Kasumi-1 (cell line): ENCODE results near the gene TBC1D8B.

ENCODE experiments used
- DNase-seq, 2 experiments: peaks; one replicate each; lab custom pipeline; 2025; lab: John Stamatoyannopoulos, UW

The TBC1D8B gene

GRCh38 chrX:106898462-106898861 is 96.0 kb downstream of the TBC1D8B start:
- DNase-seq = peak; percentile 36 to 39

GRCh38 chrX:106899276-106899675 is 96.8 kb downstream of the TBC1D8B start:
- DNase-seq = no peak

- DNase-seq = no peak
Measured at GRCh38 chrX:106899841-106900240, 97.4 kb downstream of the TBC1D8B start.

- DNase-seq = no peak
Measured at GRCh38 chrX:106901341-106901740, 98.9 kb downstream of the TBC1D8B start.

- DNase-seq = no peak
Measured at GRCh38 chrX:106901781-106902219, 99.3 kb downstream of the TBC1D8B start.

DNA sequence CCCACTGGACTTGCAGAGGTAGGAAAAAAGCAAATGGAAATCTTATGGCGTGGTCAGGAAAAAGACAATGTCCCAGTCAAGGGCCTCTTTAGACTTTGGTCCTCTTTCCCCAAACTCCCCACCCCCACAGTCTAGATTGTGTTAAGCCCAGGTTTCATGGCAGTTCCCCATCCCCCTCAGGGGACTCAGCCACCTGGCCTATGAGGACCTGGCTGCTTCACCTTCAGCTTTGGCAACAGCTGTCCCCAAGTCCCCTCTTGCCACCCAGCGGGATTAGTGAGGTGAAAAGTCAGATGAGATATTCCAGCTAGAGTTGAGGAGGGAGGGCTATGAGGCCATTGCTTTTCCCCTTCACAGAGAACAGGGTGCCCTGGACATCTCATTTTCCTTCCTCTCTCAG is 100.2 kb downstream of the TBC1D8B start:
- no peak for DNase-seq

DNA sequence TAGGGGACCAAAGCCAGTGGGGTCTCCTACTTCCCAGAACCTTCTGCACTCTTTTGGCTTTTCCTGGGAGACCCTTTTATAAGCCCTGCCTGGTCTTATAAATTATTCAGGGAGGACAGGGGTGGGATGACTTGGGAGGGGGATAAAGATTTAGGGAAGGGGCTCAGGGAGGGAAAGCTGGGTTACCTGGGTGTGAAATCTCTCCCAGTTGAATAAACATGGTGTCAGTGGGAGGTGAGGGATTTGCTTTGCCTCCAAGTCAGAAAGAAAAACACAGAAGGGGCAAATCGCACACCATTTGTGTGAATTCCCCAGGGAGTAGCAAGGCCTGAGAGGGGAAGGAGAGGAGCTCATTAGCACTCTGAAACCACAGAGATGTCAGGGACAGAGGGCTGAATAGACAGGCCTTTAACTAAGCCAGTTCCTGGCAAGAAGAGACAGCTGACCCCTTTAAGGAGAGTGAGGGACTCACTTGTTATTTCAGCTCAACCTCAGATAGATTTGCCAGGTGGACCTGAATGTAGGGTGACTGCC is 100.9 kb downstream of the TBC1D8B start, which contains the start of gene RIPPLY1:
Gene RIPPLY1, minus strand, starts transcription at position 51 of the 534 bp plus-strand sequence. CDS start 54 bp downstream, outside the sequence.
- no peak for DNase-seq

DNA sequence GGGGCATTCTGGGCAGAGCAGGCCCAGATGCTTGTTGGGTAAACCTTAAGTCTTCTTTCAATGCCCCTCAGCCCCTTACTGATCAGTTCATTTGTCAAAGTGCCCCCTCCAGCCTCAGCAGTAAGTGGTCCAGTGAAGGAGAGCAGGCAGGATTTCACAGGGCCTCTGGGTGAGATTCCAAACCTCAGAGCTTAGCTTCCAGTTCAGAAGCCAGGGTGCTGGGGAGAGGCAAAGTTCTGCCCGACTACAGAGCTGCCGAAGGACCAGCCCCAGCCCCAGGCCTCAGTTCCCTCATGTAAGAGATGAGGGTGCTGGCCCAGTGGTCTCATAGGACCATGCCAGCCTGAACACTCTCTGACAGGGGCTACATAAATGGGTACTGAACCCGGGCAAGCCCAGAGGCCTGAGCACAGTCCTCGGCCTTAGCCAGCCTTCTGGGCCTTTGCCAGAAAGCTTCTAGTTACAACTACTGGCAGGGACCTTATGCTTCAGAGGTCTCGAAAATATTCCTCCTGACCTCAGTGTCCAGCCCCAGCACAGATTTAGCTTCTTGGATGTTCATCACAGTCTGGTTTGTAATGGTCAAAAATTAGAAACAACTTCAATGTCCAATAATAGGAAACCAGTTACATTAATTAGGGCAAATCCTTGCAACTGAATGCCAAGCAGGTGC is 101.5 kb downstream of the TBC1D8B start:
- DNase-seq = no peak

GRCh38 chrX:106905064-106905708 is 102.7 kb downstream of the TBC1D8B start:
- DNase-seq = no peak

GRCh38 chrX:106906361-106906760 is 103.9 kb downstream of the TBC1D8B start:
- DNase-seq = no peak

DNA sequence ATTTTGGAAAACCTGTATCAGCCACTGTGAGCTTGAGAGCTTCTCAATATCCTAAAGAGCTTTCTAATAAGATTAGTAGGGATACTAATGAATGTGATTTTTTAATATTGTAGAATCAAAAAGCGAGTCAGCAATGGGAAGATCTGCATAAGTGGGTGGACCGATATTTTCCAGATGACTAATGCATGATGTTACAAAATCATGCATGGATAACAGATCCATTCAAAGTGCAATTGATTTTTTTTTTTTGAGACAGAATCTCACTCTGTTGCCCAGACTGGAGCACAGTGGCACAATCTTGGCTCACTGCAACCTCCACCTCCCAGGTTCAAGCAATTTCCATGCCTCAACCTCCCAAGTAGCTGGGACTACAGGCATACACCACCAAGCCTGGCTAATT is 110.4 kb downstream of the TBC1D8B start:
- DNase-seq = no peak

- DNase-seq = peak; percentile 47 to 58
Measured at GRCh38 chrX:106917830-106918500, 115.5 kb downstream of the TBC1D8B start.

- no peak for DNase-seq
Measured at GRCh38 chrX:106919932-106920452, 117.5 kb downstream of the TBC1D8B start, which contains the start of gene CLDN2. Gene CLDN2 (plus strand): TSS chrX:106920402. CDS start chrX:106928229, 7,827 bp downstream.

GRCh38 chrX:106921637-106922036 is 119.2 kb downstream of the TBC1D8B start:
- DNase-seq = no peak
